Activated CD8-positive, alpha-beta T cell treated with anti-CD3 and anti-CD28 coated beads for 36 hours (primary cell): Measurements from ENCODE around the gene PGLYRP3. TPM values are rescaled to one million over a fixed set of nuclear protein-coding genes. Genes with fewer than 3 reads are reported as not detected.
"Not testable (repeated sequence)": the region's sequence is repeated elsewhere in the genome, so short reads cannot be mapped to it uniquely, and the experiment has no call there.

ENCODE experiments used
- ATAC-seq: fragments of 200-7000 bp; cut with Tn5 transposase; one replicate; pipeline ENCODE4 v1.10.0; 2021; ENCODE audit warnings: mild to moderate bottlenecking, moderate library complexity
- CTCF ChIA-PET: fragments of 350-600 bp; sonication (Branson Sonifier 250); formaldehyde crosslinking; loops from one replicate; lab custom pipeline; 2021; ENCODE audit warnings: antibody characterized with exemption; lab: Charles Lee
- POLR2A ChIA-PET: fragments of 350-600 bp; sonication (Branson Sonifier 250); formaldehyde crosslinking; loops from one replicate; lab custom pipeline; 2021; ENCODE audit warnings: antibody characterized with exemption; lab: Charles Lee
- DNase-seq: peaks from one replicate; pipeline ENCODE4 v3.0.0-alpha.2; 2020
- H3K27ac Mint-ChIP-seq: one replicate; pipeline ENCODE4 v1.8.0; 2021; ENCODE audit warnings: mild to moderate bottlenecking, mixed read lengths
- H3K27me3 Mint-ChIP-seq: one replicate; pipeline ENCODE4 v1.8.0; 2021; ENCODE audit warnings: mixed read lengths
- H3K36me3 Mint-ChIP-seq: one replicate; pipeline ENCODE4 v1.8.0; 2021; ENCODE audit warnings: low read depth, mixed read lengths
- H3K4me1 Mint-ChIP-seq: one replicate; pipeline ENCODE4 v1.8.0; 2021; ENCODE audit warnings: low read depth, mixed read lengths
- H3K4me3 Mint-ChIP-seq: one replicate; pipeline ENCODE4 v1.8.0; 2021; ENCODE audit warnings: mild to moderate bottlenecking, moderate library complexity, mixed read lengths
- H3K9me3 Mint-ChIP-seq: one replicate; pipeline ENCODE4 v1.8.0; 2021; ENCODE audit warnings: mixed read lengths
- CTCF ChIP-seq: fragments of 200-600 bp; IDR thresholded peaks from one replicate; pipeline ENCODE4 v1.8.0; 2022; ENCODE audit warnings: antibody characterized with exemption, mild to moderate bottlenecking
- intact Hi-C: fragments of 100-400 bp; cut with micrococcal nuclease; formaldehyde crosslinking; loops from one replicate; pipeline ENCODE4 v1.10.0; 2022
- total RNA-seq, 2 experiments: library from RNA; stranded (reverse); gene quantifications; one replicate each; pipeline ENCODE4 v1.2.3, GENCODE V29; 2021

PGLYRP3 gene
- total RNA-seq, 2 experiments from 2014 or later: not detected

GRCh38 chr1:153348511-153349362, 36.0 kb upstream of the PGLYRP3 start, which contains the start of gene PGLYRP4:
Gene PGLYRP4 (minus strand): TSS chr1:153348841. CDS start chr1:153347932, 909 bp downstream.
- H3K4me1 Mint-ChIP-seq: peaks cover 27% of the 10 kb centered on the region
- intact Hi-C loops: no loop called here
- ChIA-PET POLR2A (no interaction called here), CTCF (interaction anchor here (2.7 kb wide), 1 partner anchor 146 kb away, joined by 13 read pairs; no protein-coding TSS in a partner anchor)
- H3K4me3 Mint-ChIP-seq: no peak within 1 kb of the TSS
- H3K27ac Mint-ChIP-seq: no peak within 1 kb of the TSS
- no peaks in the 10 kb centered on the region for H3K36me3 Mint-ChIP-seq
- H3K27me3 Mint-ChIP-seq: peaks cover 17% of the 10 kb centered on the region
- ATAC-seq (no peak), DNase-seq (no peak)
- no peak for TF ChIP-seq CTCF
- no peaks in the 10 kb centered on the region for H3K9me3 Mint-ChIP-seq

- TF ChIP-seq CTCF: no peak
- no peak for ATAC-seq
- Mint-ChIP-seq H3K27me3 (peaks cover 19% of the 10 kb centered on the region), H3K27ac (no peak overlapping the region), H3K4me3 (no peak overlapping the region), H3K9me3 (no peaks in the 10 kb centered on the region), H3K4me1 (peaks cover 31% of the 10 kb centered on the region), H3K36me3 (no peaks in the 10 kb centered on the region)
- DNase-seq: no peak
- ChIA-PET CTCF (interaction anchor here (2.7 kb wide), 1 partner anchor 147 kb away, joined by 13 read pairs; no protein-coding TSS in a partner anchor), POLR2A (no interaction called here)
- intact Hi-C loops: no loop called here
Observed at GRCh38 chr1:153347856-153348255, 35.1 kb upstream of the PGLYRP3 start.

- ATAC-seq, DNase-seq, H3K4me3 Mint-ChIP-seq, H3K9me3 Mint-ChIP-seq, H3K36me3 Mint-ChIP-seq, H3K27ac Mint-ChIP-seq, intact Hi-C loops, POLR2A ChIA-PET, CTCF ChIA-PET: not testable (repeated sequence)
- H3K4me1 Mint-ChIP-seq: peaks cover 31% of the 10 kb centered on the region
- peaks cover 25% of the 10 kb centered on the region for H3K27me3 Mint-ChIP-seq
Observed at GRCh38 chr1:153347049-153347448, 34.3 kb upstream of the PGLYRP3 start.

GRCh38 chr1:153346077-153346723, 33.4 kb upstream of the PGLYRP3 start:
- H3K36me3 Mint-ChIP-seq: no peaks in the 10 kb centered on the region
- H3K9me3 Mint-ChIP-seq: no peaks in the 10 kb centered on the region
- TF ChIP-seq CTCF: no peak
- ATAC-seq (no peak), DNase-seq (no peak)
- H3K4me3 Mint-ChIP-seq: no peak overlapping the region
- ChIA-PET POLR2A (interaction anchor here (1.2 kb wide), 1 partner anchor 9 kb away, joined by 4 read pairs; no protein-coding TSS in a partner anchor), CTCF (interaction anchor here (0.6 to 6.4 kb wide), 4 partner anchors 8 to 165 kb away, joined by 3 to 35 read pairs (median 4); no protein-coding TSS in a partner anchor)
- peaks cover 25% of the 10 kb centered on the region for H3K27me3 Mint-ChIP-seq
- peaks cover 31% of the 10 kb centered on the region for H3K4me1 Mint-ChIP-seq
- H3K27ac Mint-ChIP-seq: no peak overlapping the region
- intact Hi-C loops: no loop called here

- DNase-seq: peak; percentile 32
- POLR2A ChIA-PET: interaction anchor here (1.2 kb wide), 1 partner anchor 8 kb away, joined by 4 read pairs; no protein-coding TSS in a partner anchor
- no peaks in the 10 kb centered on the region for H3K9me3 Mint-ChIP-seq
- peak; percentile 46 for ATAC-seq
- peaks cover 24% of the 10 kb centered on the region for H3K27me3 Mint-ChIP-seq
- no peak overlapping the region for H3K4me3 Mint-ChIP-seq
- intact Hi-C loops: no loop called here
- CTCF ChIA-PET: interaction anchor here (0.6 to 6.4 kb wide), 4 partner anchors 9 to 165 kb away, joined by 3 to 35 read pairs (median 4); no protein-coding TSS in a partner anchor
- H3K27ac Mint-ChIP-seq: no peak overlapping the region
- H3K36me3 Mint-ChIP-seq: no peaks in the 10 kb centered on the region
- TF ChIP-seq CTCF: no peak
- H3K4me1 Mint-ChIP-seq: peaks cover 36% of the 10 kb centered on the region
Observed at GRCh38 chr1:153345187-153346076, 32.7 kb upstream of the PGLYRP3 start.
